ENCODE measurements around the gene DNAJC3. TPM values are rescaled to one million over a fixed set of nuclear protein-coding genes. Genes with fewer than 3 reads are reported as not detected.
A peak's percentile ranks its signal among the peaks of the same experiment; 100 is the strongest.

Gene DNAJC3
- total and polyA plus RNA-seq, 2 experiments from 2014 or later: 19.5 to 27.5 TPM

DNA sequence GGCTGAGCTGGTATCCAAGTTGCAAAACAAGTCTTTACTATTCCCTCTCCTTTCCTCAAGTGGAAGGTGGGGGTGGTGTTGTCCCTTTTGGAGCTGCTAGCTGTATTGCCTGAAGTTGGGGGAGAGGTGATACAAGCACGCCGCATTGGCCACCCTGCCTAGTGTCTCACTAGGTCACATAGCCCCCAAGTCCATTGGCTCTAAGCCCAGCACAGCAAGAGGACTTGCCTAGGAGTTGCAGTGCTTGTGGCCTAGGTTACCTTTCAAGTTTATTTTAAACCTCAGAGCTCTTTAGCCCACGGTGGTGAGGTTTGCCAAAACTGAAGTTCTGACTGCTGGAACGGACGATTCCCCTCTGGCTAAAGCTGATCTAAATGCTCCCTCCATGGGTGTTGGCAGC lies 5.3 kb upstream of the DNAJC3 start:
- H3K4me3 ChIP-seq: no peak overlapping the region
- no peak overlapping the region for H3K4me2 ChIP-seq
- peaks cover 18% of the 10 kb centered on the region for H3K4me1 Mint-ChIP-seq
- peaks cover 47% of the 10 kb centered on the region for H3K36me3 Mint-ChIP-seq (ENCODE audit: low read depth)
- no peaks in the 10 kb centered on the region for H3K27me3 ChIP-seq (ENCODE audit: insufficient read depth)
- no peaks in the 10 kb centered on the region for H3F3A ChIP-seq (replicated peaks; ENCODE audit: low read depth)
- H2AFZ ChIP-seq: no peak overlapping the region
- TF ChIP-seq EZH2 (IDR thresholded peaks at IDR 0.05; ENCODE audit: low read depth, unreplicated experiment) (no peak), ZNF331 (CRISPR knock-in tag; IDR thresholded peaks at IDR 0.05; ENCODE audit: low read depth) (no peak)
- no peaks in the 10 kb centered on the region for H4K20me1 ChIP-seq (replicated peaks; ENCODE audit: insufficient read depth)
- no peak overlapping the region for H3K27ac Mint-ChIP-seq
- H3K36me3 ChIP-seq (ENCODE audit: insufficient read depth): peaks cover 13% of the 10 kb centered on the region
- H3K27ac ChIP-seq (ENCODE audit: low read depth): no peak overlapping the region
- peaks cover 8% of the 10 kb centered on the region for H3K4me1 ChIP-seq (ENCODE audit: insufficient read depth)
- H3K9me2 ChIP-seq (ENCODE audit: insufficient read depth): peaks cover 6% of the 10 kb centered on the region; the same call in 1 of the 2 replicates
- DNase-seq (ENCODE audit: low spot score) (no peak), ATAC-seq (no peak)
- peaks cover 56% of the 10 kb centered on the region for H3K9me3 Mint-ChIP-seq
- no peaks in the 10 kb centered on the region for H3K27me3 Mint-ChIP-seq (ENCODE audit: insufficient read depth, low read depth, poor library complexity)
- H3K4me3 Mint-ChIP-seq: no peak overlapping the region
- peaks cover 8% of the 10 kb centered on the region; the same call in 1 of the 2 replicates for H3K79me2 ChIP-seq (replicated peaks; ENCODE audit: insufficient read depth)

DNA sequence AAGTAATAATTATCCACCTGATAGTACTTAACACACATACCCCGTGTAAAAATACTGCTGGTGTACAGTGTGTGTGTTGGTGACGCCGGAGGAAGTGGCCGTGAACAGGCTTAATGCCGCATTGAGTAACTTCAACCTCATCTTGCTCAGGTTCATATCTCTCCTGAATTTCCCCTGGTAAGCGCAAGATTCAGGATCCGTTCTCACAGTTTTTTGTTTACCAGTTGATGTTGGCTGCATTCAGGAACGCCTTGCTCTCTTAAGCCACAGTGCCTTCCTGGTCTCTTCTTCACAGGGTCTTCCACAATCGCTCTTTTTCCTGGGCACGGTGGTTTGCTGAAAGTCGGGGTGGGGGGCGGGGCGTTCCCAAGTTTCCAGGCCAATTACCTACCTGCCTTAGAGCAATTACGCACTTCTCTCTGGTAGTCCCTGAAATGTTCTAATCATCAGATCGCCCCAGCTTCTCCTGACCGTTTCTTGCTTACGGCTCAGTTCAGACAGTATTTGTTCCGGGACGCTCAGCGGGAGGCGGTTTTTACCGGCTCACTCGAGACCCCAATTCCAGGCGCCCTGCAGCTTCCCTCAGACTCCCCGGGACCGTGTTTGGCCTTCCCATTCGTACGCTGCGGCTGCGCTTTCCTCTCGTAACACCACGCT lies 706 bp upstream of the DNAJC3 start:
- Histone ChIP-seq H3K4me2 (peak overlapping the region; percentile 88), H3K79me2 (replicated peaks; ENCODE audit: insufficient read depth) (peaks cover 46% of the 10 kb centered on the region), H3K9me2 (ENCODE audit: insufficient read depth) (no peaks in the 10 kb centered on the region), H4K20me1 (replicated peaks; ENCODE audit: insufficient read depth) (no peaks in the 10 kb centered on the region; the same call in 1 of the 2 replicates), H2AFZ (peak overlapping the region; percentile 89), H3K4me1 (ENCODE audit: insufficient read depth) (peaks cover 21% of the 10 kb centered on the region), H3F3A (replicated peaks; ENCODE audit: low read depth) (no peaks in the 10 kb centered on the region), H3K4me3 (peak overlapping the region; percentile 79), H3K27ac (ENCODE audit: low read depth) (peak overlapping the region; percentile 83), H3K36me3 (ENCODE audit: insufficient read depth) (no peaks in the 10 kb centered on the region), H3K27me3 (ENCODE audit: insufficient read depth) (no peaks in the 10 kb centered on the region)
- Mint-ChIP-seq H3K36me3 (ENCODE audit: low read depth) (peaks cover 9% of the 10 kb centered on the region), H3K9me3 (peaks cover 10% of the 10 kb centered on the region), H3K4me1 (peaks cover 30% of the 10 kb centered on the region), H3K4me3 (peak overlapping the region; percentile 87), H3K27me3 (ENCODE audit: insufficient read depth, low read depth, poor library complexity) (peaks cover 3% of the 10 kb centered on the region), H3K27ac (peak overlapping the region; percentile 88)
- TF ChIP-seq JUNB (IDR thresholded peaks at IDR 0.05; ENCODE audit: unreplicated experiment) (no peak), ZNF114 (CRISPR knock-in tag; IDR thresholded peaks at IDR 0.05) (no peak), STAT1 (IDR thresholded peaks at IDR 0.05; ENCODE audit: unreplicated experiment) (no peak), CREB1 (CRISPR knock-in tag; IDR thresholded peaks at IDR 0.05; ENCODE audit: low read depth) (no peak), POLR2AphosphoS5 (IDR thresholded peaks at IDR 0.05; ENCODE audit: low read depth) (no peak; the same call in 1 of the 2 replicates), ZNF331 (CRISPR knock-in tag; IDR thresholded peaks at IDR 0.05; ENCODE audit: low read depth) (no peak), EZH2phosphoT487 (IDR thresholded peaks at IDR 0.05; ENCODE audit: unreplicated experiment) (no peak)
- TF ChIP-seq, protein P1, sequence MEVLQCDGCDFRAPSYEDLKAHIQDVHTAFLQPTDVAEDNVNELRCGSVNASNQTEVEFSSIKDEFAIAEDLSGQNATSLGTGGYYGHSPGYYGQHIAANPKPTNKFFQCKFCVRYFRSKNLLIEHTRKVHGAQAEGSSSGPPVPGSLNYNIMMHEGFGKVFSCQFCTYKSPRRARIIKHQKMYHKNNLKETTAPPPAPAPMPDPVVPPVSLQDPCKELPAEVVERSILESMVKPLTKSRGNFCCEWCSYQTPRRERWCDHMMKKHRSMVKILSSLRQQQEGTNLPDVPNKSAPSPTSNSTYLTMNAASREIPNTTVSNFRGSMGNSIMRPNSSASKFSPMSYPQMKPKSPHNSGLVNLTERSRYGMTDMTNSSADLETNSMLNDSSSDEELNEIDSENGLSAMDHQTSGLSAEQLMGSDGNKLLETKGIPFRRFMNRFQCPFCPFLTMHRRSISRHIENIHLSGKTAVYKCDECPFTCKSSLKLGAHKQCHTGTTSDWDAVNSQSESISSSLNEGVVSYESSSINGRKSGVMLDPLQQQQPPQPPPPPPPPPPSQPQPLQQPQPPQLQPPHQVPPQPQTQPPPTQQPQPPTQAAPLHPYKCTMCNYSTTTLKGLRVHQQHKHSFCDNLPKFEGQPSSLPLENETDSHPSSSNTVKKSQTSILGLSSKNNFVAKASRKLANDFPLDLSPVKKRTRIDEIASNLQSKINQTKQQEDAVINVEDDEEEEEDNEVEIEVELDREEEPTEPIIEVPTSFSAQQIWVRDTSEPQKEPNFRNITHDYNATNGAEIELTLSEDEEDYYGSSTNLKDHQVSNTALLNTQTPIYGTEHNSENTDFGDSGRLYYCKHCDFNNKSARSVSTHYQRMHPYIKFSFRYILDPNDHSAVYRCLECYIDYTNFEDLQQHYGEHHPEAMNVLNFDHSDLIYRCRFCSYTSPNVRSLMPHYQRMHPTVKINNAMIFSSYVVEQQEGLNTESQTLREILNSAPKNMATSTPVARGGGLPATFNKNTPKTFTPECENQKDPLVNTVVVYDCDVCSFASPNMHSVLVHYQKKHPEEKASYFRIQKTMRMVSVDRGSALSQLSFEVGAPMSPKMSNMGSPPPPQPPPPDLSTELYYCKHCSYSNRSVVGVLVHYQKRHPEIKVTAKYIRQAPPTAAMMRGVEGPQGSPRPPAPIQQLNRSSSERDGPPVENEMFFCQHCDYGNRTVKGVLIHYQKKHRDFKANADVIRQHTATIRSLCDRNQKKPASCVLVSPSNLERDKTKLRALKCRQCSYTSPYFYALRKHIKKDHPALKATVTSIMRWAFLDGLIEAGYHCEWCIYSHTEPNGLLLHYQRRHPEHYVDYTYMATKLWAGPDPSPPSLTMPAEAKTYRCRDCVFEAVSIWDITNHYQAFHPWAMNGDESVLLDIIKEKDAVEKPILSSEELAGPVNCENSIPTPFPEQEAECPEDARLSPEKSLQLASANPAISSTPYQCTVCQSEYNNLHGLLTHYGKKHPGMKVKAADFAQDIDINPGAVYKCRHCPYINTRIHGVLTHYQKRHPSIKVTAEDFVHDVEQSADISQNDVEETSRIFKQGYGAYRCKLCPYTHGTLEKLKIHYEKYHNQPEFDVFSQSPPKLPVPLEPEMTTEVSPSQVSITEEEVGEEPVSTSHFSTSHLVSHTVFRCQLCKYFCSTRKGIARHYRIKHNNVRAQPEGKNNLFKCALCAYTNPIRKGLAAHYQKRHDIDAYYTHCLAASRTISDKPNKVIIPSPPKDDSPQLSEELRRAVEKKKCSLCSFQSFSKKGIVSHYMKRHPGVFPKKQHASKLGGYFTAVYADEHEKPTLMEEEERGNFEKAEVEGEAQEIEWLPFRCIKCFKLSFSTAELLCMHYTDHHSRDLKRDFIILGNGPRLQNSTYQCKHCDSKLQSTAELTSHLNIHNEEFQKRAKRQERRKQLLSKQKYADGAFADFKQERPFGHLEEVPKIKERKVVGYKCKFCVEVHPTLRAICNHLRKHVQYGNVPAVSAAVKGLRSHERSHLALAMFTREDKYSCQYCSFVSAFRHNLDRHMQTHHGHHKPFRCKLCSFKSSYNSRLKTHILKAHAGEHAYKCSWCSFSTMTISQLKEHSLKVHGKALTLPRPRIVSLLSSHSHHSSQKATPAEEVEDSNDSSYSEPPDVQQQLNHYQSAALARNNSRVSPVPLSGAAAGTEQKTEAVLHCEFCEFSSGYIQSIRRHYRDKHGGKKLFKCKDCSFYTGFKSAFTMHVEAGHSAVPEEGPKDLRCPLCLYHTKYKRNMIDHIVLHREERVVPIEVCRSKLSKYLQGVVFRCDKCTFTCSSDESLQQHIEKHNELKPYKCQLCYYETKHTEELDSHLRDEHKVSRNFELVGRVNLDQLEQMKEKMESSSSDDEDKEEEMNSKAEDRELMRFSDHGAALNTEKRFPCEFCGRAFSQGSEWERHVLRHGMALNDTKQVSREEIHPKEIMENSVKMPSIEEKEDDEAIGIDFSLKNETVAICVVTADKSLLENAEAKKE (CRISPR knock-in tag; IDR thresholded peaks at IDR 0.05): no peak
- TF ChIP-seq, protein P2, sequence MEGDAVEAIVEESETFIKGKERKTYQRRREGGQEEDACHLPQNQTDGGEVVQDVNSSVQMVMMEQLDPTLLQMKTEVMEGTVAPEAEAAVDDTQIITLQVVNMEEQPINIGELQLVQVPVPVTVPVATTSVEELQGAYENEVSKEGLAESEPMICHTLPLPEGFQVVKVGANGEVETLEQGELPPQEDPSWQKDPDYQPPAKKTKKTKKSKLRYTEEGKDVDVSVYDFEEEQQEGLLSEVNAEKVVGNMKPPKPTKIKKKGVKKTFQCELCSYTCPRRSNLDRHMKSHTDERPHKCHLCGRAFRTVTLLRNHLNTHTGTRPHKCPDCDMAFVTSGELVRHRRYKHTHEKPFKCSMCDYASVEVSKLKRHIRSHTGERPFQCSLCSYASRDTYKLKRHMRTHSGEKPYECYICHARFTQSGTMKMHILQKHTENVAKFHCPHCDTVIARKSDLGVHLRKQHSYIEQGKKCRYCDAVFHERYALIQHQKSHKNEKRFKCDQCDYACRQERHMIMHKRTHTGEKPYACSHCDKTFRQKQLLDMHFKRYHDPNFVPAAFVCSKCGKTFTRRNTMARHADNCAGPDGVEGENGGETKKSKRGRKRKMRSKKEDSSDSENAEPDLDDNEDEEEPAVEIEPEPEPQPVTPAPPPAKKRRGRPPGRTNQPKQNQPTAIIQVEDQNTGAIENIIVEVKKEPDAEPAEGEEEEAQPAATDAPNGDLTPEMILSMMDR (conservative IDR thresholded peaks at IDR 0.05; ENCODE audit: low read depth in 2 of 2): no peak
- TF ChIP-seq, protein P3, sequence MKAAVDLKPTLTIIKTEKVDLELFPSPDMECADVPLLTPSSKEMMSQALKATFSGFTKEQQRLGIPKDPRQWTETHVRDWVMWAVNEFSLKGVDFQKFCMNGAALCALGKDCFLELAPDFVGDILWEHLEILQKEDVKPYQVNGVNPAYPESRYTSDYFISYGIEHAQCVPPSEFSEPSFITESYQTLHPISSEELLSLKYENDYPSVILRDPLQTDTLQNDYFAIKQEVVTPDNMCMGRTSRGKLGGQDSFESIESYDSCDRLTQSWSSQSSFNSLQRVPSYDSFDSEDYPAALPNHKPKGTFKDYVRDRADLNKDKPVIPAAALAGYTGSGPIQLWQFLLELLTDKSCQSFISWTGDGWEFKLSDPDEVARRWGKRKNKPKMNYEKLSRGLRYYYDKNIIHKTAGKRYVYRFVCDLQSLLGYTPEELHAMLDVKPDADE (IDR thresholded peaks at IDR 0.05): no peak
- ATAC-seq (peak; percentile 20), DNase-seq (ENCODE audit: low spot score) (peak; percentile 77)

Data from GM23338 (cell line).